ENCODE data around the gene CLIC3.

GRCh38 chr9:137031904-137032640, 35.7 kb upstream of the CLIC3 start, which contains the start of gene FUT7:
- TF ChIP-seq CTCF (IDR thresholded peaks at IDR 0.05) (peak; percentile 16), EZH2 (IDR thresholded peaks at IDR 0.05; ENCODE audit: borderline replicate concordance, insufficient read depth, low read depth, low read length, poor library complexity, severe bottlenecking) (no peak)

All from B cell (primary cell).